WERI-Rb-1 (cell line): Measurements from ENCODE around the gene PLTP.

Source experiments
- DNase-seq: peaks from one replicate; pipeline ENCODE4 v3.0.0-alpha.2; 2020
- H3K27ac ChIP-seq: fragments of 250-450 bp; sonication (Bioruptor Pico); 2 replicates; pipeline ENCODE4 v1.5.1; 2020; ENCODE audit warnings: mild to moderate bottlenecking, moderate library complexity
- H3K27me3 ChIP-seq: fragments of 250-450 bp; sonication (Bioruptor Pico); 2 replicates; pipeline ENCODE4 v1.5.1; 2021; ENCODE audit warnings: mild to moderate bottlenecking, low read depth, moderate library complexity; ENCODE audit not compliant: insufficient read depth, severe bottlenecking
- H3K36me3 ChIP-seq: fragments of 250-450 bp; sonication (Bioruptor Pico); 2 replicates; pipeline ENCODE4 v1.5.1; 2020; ENCODE audit warnings: mild to moderate bottlenecking, moderate library complexity
- H3K4me3 ChIP-seq: 2 replicates; pipeline ENCODE4 v1.5.1; 2011; ENCODE audit warnings: low read depth, mild to moderate bottlenecking, control low read depth, low read length
- H3K9me3 ChIP-seq: fragments of 250-450 bp; sonication (Bioruptor Pico); 2 replicates; pipeline ENCODE4 v1.5.1; 2021; ENCODE audit warnings: mild to moderate bottlenecking, moderate library complexity; ENCODE audit not compliant: severe bottlenecking
- TF ChIP-seq, protein P1 (sequence below): IDR thresholded peaks from 2 replicates; pipeline ENCODE4 v1.5.1; 2011; ENCODE audit warnings: low read depth, mild to moderate bottlenecking, control low read depth, inconsistent platforms, low read length

PLTP gene

DNA sequence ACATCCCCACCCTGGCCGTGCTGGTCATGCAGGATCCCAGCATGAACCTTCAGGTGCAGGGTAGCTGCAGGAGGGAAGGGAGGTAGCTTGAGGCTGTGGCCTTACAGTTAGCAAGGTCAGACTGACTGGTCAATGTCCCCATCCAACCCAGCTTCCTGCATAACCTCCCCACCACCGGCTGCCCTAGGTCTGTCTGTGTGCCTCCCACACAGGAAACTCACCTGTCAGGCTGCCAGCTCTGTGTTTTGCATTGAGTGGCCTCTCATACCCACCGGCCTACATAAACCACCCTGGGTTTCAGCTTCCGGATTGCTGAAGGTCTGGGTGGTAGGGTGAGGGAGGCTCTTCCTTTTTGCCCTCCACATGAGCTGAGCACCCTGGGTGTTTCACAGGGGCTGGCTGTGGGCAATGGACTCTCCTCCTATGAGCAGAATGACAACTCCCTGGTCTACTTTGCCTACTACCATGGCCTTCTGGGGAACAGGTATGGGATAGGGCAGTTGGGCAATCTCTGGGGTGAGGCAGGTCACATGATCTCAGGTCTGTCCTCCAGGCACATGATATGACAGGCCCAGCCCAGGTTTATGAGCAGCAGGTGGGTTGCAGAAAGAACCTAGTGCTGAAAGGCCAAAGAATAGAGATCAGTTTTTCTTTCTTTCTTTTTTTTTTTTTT lies 19.0 kb downstream of the PLTP start:
- no peak for DNase-seq
- Histone ChIP-seq H3K36me3 (peaks cover 48% of the 10 kb centered on the region), H3K9me3 (no peaks in the 10 kb centered on the region), H3K4me3 (no peak overlapping the region), H3K27me3 (no peaks in the 10 kb centered on the region), H3K27ac (no peak overlapping the region)
- TF ChIP-seq, protein P1, sequence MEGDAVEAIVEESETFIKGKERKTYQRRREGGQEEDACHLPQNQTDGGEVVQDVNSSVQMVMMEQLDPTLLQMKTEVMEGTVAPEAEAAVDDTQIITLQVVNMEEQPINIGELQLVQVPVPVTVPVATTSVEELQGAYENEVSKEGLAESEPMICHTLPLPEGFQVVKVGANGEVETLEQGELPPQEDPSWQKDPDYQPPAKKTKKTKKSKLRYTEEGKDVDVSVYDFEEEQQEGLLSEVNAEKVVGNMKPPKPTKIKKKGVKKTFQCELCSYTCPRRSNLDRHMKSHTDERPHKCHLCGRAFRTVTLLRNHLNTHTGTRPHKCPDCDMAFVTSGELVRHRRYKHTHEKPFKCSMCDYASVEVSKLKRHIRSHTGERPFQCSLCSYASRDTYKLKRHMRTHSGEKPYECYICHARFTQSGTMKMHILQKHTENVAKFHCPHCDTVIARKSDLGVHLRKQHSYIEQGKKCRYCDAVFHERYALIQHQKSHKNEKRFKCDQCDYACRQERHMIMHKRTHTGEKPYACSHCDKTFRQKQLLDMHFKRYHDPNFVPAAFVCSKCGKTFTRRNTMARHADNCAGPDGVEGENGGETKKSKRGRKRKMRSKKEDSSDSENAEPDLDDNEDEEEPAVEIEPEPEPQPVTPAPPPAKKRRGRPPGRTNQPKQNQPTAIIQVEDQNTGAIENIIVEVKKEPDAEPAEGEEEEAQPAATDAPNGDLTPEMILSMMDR = no peak

GRCh38 chr20:45892049-45892825 lies 19.7 kb downstream of the PLTP start:
- H3K36me3 ChIP-seq = peaks cover 41% of the 10 kb centered on the region
- DNase-seq = peak; percentile 35
- TF ChIP-seq, protein P1 = 0 out of 2 replicates have a peak, but pooled peaks have one; percentile 13
- no peak overlapping the region; the same call in 1 of the 2 replicates for H3K27ac ChIP-seq
- H3K9me3 ChIP-seq = no peaks in the 10 kb centered on the region
- no peaks in the 10 kb centered on the region for H3K27me3 ChIP-seq
- peak overlapping the region; percentile 60 for H3K4me3 ChIP-seq

GRCh38 chr20:45890985-45891983 lies 20.7 kb downstream of the PLTP start, which contains the start of the genes CTSA and NEURL2:
TSS of gene CTSA (plus strand) at chr20:45891335. CDS start at chr20:45891569, 234 bp downstream.
TSS of gene NEURL2 (minus strand) at chr20:45891208. CDS start at chr20:45890991, 217 bp downstream.
- Histone ChIP-seq H3K9me3 (no peaks in the 10 kb centered on the region), H3K27me3 (no peaks in the 10 kb centered on the region), H3K36me3 (peaks cover 41% of the 10 kb centered on the region), H3K27ac (peak within 1 kb of the TSS; percentile 81), H3K4me3 (peak within 1 kb of the TSS; percentile 60)
- peak; percentile 92 for DNase-seq
- TF ChIP-seq, protein P1 = no peak

DNA sequence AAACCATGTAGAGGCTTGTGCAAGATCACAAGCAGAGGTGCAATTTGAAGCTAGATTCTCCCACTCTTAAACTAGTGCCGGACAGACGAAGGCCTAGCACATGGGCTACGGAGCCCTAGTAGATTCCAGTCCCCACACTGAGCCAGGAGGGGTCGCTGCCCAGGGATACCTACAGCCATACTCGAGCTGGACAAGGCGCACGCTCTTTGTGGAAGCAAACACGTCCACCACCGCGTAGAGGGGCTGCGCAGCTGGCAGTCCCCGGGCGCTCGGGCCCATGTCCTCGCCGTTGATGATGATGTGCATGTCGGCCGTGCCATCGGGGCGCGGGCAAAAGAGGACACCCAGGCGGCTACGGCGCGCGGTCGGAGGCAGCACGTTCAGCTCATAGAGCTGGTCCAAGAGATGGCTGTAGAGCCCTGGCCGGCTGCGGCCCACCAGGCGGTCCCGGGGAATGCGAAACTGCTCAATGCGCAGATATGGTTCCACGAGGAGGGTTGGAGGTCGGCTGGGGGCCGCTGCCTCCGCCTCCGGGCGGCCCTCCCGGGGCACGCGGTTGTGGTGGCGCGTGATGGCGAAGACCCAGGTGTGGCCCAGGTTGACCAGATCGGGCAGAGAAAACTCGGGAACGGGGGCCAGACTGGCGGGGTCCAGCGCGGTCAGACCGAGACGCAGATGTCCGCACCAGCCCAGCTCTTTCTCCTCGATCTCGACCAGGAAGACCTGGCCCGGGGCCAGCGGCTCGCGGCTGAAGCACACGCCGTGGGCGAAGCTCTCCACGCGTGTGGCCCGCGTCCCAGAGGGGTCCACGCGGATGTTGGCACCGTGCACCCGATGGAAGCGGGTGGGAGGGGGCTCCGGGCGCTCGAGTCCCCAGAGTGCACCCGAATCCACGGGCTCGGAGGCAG lies 21.6 kb downstream of the PLTP start:
- peak; percentile 92 for DNase-seq
- Histone ChIP-seq H3K4me3 (peak overlapping the region; percentile 60), H3K27me3 (no peaks in the 10 kb centered on the region), H3K27ac (peak overlapping the region; percentile 81), H3K9me3 (no peaks in the 10 kb centered on the region), H3K36me3 (peaks cover 37% of the 10 kb centered on the region)
- TF ChIP-seq, protein P1 = peak; percentile 91
